ENCODE results near the gene A1CF.
"Not testable (repeated sequence)": the region's sequence is repeated elsewhere in the genome, so short reads cannot be mapped to it uniquely, and the experiment has no call there.

A1CF gene

DNA sequence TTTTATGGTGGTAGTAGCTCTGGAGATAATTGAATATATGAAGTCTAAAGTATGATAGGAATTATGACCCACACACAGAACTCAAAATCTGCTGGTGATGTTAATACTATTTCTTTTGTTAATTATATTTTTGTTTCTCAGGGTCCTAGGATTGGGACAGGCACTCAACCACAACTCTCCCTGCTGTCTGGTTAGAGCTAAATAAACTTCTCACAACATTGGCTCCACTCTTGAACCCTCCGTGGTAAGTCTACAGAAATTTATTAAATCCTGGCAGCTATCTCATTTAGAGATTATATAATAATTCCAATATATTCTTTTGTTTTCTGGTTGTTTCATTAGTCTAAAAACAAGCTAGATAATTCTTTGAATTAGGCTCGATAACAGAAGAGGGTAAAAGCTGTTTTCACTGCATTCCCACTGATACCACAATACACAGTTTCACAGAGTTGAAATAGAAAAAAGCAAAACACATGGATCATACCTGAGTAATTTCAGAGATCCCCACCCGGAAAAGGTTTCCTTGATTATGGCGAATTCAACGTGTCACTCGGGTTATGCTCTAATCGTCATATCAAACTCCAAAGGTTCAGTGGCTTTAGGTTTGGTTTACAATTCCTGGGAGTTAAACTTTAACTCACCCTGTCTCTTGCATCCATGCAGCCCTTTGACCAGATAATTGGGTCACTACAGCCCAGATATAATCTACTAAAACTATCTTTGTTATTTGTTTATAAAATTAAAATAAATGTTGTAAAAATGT, at the start of gene A1CF:
Gene A1CF (minus strand): TSS at position 531 of the 763 bp plus-strand sequence. CDS start 25,687 bp downstream, outside the sequence.
- no peak for DNase-seq

- peak; percentile 27 for DNase-seq
Measured at GRCh38 chr10:50931948-50932431, 46.6 kb upstream of the A1CF start.

DNA sequence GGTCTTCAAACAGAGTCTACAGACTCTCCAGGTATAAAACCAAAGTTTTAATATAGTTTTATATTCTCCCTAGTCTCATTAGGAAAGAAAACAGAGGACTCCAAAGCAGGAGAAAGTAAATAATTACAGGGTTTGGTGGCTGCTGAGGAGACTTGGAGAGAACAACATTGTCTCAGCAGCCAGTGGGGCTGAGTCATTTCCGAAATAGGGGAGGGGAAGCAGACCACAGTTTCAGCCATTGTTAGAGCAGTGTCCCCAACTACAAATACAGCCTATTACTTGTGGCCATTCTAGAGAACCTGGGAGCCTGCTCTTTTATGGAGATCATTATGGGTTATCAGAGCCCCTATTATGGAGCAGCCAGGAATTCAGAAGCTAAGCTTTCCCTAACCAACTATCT, 44.2 kb upstream of the A1CF start:
- peak; percentile 3 for DNase-seq

DNA sequence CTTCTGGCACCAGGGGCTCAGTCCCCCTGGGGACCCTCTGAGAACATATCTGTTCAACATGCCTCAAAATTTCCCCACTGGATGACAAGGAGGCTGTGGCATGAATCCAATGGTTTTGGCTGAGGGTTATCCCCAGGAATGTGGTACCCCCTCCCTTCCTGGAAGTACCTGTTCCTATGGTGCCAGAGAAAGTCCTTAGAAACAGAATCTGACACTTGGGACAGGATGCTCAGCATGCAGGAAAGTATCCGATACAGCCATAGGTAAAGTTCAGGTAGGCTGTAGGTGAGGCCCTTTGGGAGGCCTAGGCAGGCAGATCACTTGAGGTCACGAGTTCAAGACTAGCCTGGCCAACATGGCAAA, 42.7 kb upstream of the A1CF start:
- DNase-seq = no peak

DNA sequence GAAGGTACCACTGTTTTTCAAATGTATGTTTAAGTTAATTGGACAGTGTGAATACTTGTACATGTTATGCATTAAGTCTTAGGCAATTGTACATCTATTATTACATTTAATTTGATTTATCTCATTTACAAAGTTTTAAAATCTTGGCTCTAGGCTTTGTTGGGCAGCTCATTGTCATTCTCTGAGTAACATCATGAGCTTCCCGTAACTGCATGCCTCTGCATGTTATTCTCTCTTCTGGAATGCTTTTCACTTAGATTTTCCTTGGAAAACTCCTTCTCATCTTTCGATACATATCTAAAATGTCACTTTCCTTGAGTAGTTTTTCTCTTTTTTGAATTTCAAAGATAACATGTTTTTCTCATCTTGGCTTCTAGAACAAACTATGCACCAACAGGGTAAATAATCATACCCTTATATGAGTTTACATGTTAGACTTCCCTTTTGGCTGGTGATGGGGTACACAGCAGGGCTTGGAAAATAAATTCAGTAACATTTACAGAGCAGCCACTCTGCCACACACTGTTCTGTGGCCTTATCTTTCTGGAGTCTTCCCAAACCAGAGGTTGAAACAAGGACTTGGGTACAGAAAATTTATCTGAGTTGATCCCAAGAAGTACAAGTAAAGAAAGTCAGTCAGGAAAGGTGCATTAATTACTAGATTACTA, 42.2 kb upstream of the A1CF start:
- no peak for DNase-seq

- DNase-seq = not testable (repeated sequence)
Measured at GRCh38 chr10:50923471-50923870, 38.0 kb upstream of the A1CF start.

DNA sequence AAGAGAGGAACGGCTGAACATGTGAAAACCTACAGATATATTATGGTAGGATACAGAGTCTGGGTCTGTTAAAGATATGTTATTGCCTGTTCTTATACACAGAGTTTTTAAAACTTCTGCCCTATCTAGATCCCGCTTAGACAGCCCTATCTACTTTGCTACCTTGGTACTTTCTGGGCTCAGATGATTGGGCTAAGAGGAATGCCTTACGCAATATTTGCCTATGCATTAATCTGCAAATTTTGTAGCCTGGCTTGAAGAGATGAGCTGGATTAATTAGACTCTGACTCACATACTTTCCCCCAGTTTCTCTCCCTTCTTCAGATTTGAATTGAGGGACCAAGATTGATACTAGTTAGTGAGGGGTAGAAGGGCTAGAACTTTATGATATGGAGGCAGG, 33.6 kb upstream of the A1CF start:
- DNase-seq = peak; percentile 47

- no peak for DNase-seq
Measured at GRCh38 chr10:50918529-50918928, 33.1 kb upstream of the A1CF start.

- peak; percentile 64 for DNase-seq
Measured at GRCh38 chr10:50917486-50917885, 32.1 kb upstream of the A1CF start.

- no peak for DNase-seq
Measured at GRCh38 chr10:50909334-50910014, 24.0 kb upstream of the A1CF start.

- DNase-seq = no peak
Measured at GRCh38 chr10:50908366-50908765, 22.9 kb upstream of the A1CF start.

GRCh38 chr10:50905797-50906196, 20.4 kb upstream of the A1CF start:
- DNase-seq = not testable (repeated sequence)

DNA sequence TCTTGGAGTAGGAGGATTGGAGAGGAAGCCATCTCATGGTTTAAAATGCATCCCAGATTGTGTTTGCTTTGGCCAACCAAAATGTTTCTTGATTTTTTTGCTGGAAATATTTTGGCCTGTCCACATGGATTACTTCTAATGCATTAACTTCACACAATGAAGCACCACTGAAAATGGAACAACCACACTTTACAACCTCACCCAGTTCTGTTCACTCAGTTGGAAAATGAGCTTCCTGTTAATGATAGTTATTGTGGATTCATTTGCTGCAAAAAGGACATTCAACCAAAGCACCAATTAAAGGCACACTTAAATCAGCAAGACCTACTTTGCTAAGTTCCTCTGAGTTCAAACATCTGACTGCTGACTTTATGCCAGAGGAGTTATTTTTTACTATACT, 11.3 kb upstream of the A1CF start:
- DNase-seq = no peak

- DNase-seq = no peak
Measured at GRCh38 chr10:50894312-50894711, 8.9 kb upstream of the A1CF start.

DNA sequence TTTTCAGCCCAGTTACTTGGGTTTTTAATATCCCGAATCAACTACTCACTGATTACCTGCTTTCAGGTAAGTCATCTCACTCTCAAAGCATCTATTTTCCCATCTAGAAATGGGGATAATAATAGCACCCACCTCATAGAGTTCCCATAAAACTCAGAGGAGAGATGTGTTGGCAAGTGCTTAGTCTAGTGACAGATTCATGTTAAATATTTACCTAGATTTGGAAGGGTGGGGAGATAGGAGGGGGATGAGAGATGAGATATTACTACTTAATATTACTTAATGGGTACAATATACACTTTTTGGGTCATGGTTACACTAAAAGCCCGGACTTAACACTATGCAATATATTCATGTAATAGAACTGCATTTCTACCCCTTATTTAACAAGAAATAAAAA, 7.0 kb upstream of the A1CF start:
- DNase-seq = no peak

DNA sequence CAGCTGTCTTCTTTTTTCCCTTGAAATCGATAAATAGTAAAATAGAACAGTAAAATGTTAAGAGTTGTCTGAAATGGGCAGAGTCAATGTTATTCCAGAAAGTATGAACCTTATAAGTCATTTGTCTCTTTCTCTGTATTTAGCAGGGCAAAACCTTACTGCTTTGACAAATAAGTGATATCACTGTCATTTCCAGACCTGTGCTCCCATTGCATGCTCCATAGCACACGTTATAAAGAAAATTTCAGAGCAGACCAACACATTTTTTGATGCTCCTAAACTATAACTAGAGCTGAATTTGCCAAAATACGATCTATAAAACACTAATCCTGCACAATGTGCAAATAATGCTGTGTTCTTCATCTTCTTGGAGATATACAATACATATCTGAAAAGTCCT, 1.1 kb downstream of the A1CF start:
- no peak for DNase-seq

GRCh38 chr10:50883629-50884028, 1.8 kb downstream of the A1CF start:
- no peak for DNase-seq

DNA sequence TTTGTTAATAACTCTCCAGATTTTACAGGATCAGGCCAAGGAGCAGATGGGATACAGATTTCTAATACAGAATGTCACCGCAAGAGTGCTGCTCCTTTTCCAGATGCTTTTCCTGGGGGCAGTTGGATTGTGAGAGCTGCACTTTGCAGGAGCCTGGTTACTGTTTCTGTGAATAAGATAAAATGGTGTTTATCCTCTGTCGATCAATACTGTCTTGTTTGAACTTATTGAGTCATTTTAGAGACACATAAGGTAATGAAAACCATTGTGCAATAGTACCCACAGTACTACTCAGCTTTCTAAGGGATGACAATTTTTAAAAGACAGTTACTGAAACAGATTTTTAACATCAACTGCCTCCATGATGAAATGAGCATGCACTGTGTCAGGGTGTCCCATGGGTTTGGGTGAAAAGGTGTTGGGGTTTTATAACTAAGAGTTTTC, 2.9 kb downstream of the A1CF start:
- DNase-seq = no peak

DNA sequence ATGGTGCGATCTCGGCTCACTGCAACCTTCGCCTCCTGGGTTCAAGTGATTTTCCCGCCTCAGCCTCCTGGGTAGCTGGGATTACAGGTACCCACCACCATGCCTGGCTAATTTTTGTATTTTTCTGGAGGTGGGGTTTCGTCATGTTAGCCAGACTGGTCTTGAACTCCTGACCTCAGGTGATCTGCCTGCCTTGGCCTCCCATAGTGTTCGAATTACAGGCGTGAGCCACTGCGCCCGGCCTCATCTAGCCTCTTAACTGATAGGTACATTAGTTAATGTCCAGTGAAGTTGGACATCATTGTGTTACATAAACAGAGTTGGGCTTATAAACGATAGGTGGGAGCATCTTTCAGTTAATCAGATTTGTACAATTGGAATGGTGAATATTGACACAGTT, 4.4 kb downstream of the A1CF start:
- not testable (repeated sequence) for DNase-seq

GRCh38 chr10:50876429-50876828, 9.0 kb downstream of the A1CF start:
- no peak for DNase-seq

- DNase-seq = no peak
Measured at GRCh38 chr10:50874723-50875122, 10.7 kb downstream of the A1CF start.

GRCh38 chr10:50866317-50866716, 19.1 kb downstream of the A1CF start:
- no peak for DNase-seq

DNA sequence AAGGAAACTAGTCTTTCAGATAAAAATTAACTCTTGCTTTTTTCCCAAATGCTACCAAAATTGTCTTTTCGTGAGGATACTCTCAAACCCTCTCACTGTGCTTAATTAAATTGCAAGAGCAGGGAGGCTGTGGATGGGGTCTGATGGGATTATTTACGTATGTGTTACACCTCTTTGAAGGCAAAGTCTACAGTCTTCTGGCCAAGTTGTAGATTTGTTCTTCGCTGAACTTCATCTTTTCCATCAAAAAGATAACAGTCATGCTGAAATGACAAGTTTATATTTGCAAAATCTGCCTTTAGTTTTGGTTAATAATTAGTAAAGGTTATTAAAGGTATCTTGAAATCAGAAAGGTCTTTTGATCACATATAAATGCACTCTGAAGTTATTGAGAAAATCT, 22.7 kb downstream of the A1CF start:
- no peak for DNase-seq

DNA sequence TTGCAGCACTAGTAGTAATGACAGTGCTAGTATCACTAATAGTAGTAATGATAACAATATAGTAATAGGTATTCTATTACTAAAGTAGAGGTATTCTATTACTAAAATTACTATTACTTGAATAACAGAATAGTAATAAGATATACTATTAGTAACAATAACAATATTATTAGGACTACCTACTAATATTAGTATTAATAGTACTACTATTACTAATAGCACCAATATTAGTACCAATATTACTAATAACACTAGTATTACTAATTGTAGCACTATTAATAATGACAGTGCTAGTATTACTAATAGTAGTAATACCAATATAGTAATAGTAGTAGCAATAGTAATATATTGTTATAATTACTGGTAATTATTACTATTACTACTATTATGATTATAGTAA, 24.1 kb downstream of the A1CF start:
- DNase-seq = no peak
